Sigmoid colon (tissue), 4 donors: ENCODE data around the gene GYS1.

ENCODE experiments used
- CTCF ChIP-seq, 4 experiments: fragments of 450-650 bp in 3 of 4; fragments of 200-600 bp in 1 of 4; IDR thresholded peaks; one replicate each; pipeline ENCODE4 v1.5.1; 2016 to 2019; ENCODE audit warnings: antibody characterized with exemption in 4 of 4, mild to moderate bottlenecking in 3 of 4, moderate library complexity in 2 of 4
- EP300 ChIP-seq, 4 donors: sonication (generic); formaldehyde crosslinking; IDR thresholded peaks; one replicate each; pipeline ENCODE4 v1.6.1; 2017; ENCODE audit warnings: antibody characterized with exemption in 4 of 4
- POLR2A ChIP-seq, 2 donors: fragments of 450-650 bp; IDR thresholded peaks; one replicate each; pipeline ENCODE4 v1.6.1; 2016; ENCODE audit warnings: antibody characterized with exemption in 2 of 2, mild to moderate bottlenecking in 2 of 2, moderate library complexity in 2 of 2
- POLR2AphosphoS5 ChIP-seq, 4 donors: sonication (generic); formaldehyde crosslinking; IDR thresholded peaks; one replicate each; pipeline ENCODE4 v1.6.1; 2017; ENCODE audit warnings: antibody characterized with exemption in 4 of 4

- TF ChIP-seq CTCF (IDR thresholded peaks at IDR 0.05), result no peak
- TF ChIP-seq POLR2AphosphoS5 (IDR thresholded peaks at IDR 0.05), result no peak
- TF ChIP-seq POLR2A (IDR thresholded peaks at IDR 0.05), result no peak
- no peak for TF ChIP-seq EP300 (IDR thresholded peaks at IDR 0.05)
Observed at GRCh38 chr19:48940902-48941301, 52.2 kb downstream of the GYS1 start.
